Measurements from ENCODE around the gene PTDSS2. TPM values are rescaled to one million over a fixed set of nuclear protein-coding genes. Genes with fewer than 3 reads are reported as not detected.

The PTDSS2 gene
- total RNA-seq, 1 donor from 2014 or later = 50.4 TPM

DNA sequence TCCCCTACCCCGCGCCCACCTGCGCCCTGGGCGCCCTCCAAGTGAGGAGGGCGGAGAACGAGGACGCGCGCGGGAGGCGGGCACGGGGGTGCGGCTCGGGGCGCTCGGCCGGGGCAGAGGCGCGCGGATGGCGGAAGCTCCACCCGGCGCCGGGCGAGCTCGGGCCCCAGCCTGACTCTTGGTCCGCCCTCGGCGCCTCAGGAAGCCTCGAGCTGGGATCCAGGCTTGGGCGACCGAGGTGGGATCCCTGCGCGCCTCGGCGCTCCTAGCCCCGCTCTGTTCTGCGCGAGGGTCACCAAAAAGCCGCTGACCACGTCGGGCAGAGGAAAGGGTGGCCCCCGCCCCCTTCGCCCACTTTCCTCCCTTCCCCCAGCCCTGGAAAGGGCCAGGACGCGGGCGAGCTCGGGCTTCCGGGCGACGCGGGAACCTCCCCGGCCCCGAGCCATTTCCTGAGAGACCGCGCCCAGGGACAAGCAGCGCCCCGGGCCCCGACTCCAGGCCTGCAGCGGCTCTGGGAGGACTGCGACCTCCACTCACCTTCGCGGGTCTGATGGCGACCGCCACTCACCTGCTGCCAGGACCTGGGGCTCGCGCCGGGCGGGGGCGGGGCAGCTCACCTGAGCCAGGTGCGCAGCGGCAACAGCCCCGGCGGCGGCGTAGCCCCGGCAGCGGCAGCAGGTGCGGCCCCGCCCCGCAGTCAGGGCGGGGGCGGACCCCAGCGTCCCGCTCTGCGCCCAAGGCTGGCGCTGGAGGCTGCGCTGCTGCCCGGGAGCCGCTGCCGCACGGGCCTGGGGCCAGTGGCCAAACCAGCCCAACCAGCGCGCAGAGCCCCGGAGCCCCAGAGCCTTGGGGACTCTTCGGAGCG is 33.1 kb upstream of the PTDSS2 start:
- Mint-ChIP-seq H3K27ac (no peak overlapping the region), H3K4me3 (ENCODE audit: low read depth) (peak overlapping the region; percentile 77), H3K9me3 (ENCODE audit: low read depth) (no peaks in the 10 kb centered on the region), H3K27me3 (peaks cover 9% of the 10 kb centered on the region), H3K4me1 (ENCODE audit: low read depth) (peaks cover 7% of the 10 kb centered on the region), H3K36me3 (ENCODE audit: insufficient read depth) (no peaks in the 10 kb centered on the region)
- peak; percentile 68 for DNase-seq (ENCODE audit: low spot score, unreplicated experiment)
- TF ChIP-seq, protein P1, sequence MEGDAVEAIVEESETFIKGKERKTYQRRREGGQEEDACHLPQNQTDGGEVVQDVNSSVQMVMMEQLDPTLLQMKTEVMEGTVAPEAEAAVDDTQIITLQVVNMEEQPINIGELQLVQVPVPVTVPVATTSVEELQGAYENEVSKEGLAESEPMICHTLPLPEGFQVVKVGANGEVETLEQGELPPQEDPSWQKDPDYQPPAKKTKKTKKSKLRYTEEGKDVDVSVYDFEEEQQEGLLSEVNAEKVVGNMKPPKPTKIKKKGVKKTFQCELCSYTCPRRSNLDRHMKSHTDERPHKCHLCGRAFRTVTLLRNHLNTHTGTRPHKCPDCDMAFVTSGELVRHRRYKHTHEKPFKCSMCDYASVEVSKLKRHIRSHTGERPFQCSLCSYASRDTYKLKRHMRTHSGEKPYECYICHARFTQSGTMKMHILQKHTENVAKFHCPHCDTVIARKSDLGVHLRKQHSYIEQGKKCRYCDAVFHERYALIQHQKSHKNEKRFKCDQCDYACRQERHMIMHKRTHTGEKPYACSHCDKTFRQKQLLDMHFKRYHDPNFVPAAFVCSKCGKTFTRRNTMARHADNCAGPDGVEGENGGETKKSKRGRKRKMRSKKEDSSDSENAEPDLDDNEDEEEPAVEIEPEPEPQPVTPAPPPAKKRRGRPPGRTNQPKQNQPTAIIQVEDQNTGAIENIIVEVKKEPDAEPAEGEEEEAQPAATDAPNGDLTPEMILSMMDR (IDR thresholded peaks at IDR 0.05; ENCODE audit: unreplicated experiment) = no peak

DNA sequence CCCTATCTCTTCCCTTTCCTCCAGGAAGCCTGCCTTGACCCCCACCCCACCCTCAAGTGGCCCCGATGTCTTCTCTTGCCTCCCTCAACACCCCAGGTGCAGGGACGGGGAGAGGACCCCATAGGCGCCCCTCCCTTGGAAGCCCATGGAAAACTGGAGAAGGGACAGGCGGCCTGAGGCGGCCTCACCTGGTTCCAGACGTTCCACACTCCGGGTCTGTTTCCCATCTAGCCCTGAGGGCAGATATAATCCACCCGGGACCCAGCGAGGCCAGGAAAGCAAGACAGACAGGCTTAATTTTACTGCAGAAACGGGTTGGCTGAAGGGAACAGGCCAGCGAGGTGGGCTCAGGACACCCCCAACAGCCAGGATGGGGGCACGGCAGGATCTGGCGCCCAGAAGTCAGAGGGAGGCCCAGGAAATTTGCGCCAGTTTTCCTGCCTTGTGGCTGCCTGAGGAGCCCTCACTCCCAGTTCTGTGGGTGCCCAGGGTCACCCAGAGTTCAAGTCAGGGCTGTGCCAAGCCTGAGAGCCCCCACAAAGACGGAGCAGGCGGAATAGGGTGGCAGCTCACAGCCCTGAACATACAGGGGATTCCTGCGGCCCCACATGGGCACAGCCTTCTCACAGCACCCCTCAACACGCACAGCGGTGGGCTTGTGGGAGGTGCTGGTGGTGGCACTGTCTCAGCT is 32.3 kb upstream of the PTDSS2 start:
- DNase-seq (ENCODE audit: low spot score, unreplicated experiment) = no peak
- Mint-ChIP-seq H3K4me3 (ENCODE audit: low read depth) (peak overlapping the region; percentile 69), H3K36me3 (ENCODE audit: insufficient read depth) (no peaks in the 10 kb centered on the region), H3K27ac (peak overlapping the region; percentile 86), H3K4me1 (ENCODE audit: low read depth) (peaks cover 7% of the 10 kb centered on the region), H3K9me3 (ENCODE audit: low read depth) (no peaks in the 10 kb centered on the region), H3K27me3 (peaks cover 14% of the 10 kb centered on the region)
- TF ChIP-seq, protein P1 (IDR thresholded peaks at IDR 0.05; ENCODE audit: unreplicated experiment) = no peak

DNA sequence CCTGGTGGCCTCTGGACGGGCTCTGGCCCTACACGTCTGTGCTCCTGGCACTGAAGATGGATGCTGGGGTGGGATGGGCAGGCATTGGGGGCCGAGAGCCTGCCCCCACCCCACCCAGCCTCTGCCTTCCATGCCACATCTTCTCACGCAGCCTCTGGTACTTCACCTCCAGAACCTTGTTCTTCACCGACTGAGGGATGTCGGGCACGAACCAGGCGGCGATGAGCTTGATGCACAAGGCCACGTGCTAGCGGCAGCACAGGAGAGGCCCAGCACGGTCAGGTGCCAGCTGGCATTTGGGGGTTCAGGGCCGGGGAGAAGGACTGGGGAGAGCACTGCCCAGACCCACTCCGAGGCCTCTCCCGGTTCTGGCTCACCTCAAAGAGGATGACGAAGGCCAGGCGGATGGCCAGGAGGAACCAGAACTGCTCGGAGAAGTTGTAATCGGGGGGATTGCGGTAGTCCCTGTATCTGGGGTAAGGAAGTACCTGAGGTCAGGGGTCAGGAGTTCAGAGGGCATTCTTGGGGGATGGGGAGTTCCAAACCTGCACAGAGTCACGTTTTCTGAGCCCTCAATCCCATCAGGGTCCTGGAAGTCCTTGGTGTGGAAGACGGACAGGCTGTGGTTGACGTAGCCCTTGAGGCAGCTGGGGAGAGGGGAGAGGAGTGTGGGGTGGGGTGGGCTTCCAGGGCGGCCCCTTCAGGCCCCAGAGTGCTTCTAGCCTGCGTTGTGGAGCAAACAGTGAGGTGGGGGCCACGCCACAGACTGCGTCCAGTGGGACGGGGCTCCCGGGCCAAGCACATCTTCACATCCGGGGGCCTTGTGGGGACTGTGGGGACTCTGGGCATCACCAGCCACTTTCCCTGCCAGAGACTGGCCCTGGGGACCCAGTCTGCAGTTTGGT is 31.5 kb upstream of the PTDSS2 start:
- Mint-ChIP-seq H3K9me3 (ENCODE audit: low read depth) (no peaks in the 10 kb centered on the region), H3K4me3 (ENCODE audit: low read depth) (no peak overlapping the region), H3K4me1 (ENCODE audit: low read depth) (peaks cover 7% of the 10 kb centered on the region), H3K27ac (no peak overlapping the region), H3K36me3 (ENCODE audit: insufficient read depth) (no peaks in the 10 kb centered on the region), H3K27me3 (peaks cover 14% of the 10 kb centered on the region)
- DNase-seq (ENCODE audit: low spot score, unreplicated experiment) = no peak
- TF ChIP-seq, protein P1 (IDR thresholded peaks at IDR 0.05; ENCODE audit: unreplicated experiment) = no peak

DNA sequence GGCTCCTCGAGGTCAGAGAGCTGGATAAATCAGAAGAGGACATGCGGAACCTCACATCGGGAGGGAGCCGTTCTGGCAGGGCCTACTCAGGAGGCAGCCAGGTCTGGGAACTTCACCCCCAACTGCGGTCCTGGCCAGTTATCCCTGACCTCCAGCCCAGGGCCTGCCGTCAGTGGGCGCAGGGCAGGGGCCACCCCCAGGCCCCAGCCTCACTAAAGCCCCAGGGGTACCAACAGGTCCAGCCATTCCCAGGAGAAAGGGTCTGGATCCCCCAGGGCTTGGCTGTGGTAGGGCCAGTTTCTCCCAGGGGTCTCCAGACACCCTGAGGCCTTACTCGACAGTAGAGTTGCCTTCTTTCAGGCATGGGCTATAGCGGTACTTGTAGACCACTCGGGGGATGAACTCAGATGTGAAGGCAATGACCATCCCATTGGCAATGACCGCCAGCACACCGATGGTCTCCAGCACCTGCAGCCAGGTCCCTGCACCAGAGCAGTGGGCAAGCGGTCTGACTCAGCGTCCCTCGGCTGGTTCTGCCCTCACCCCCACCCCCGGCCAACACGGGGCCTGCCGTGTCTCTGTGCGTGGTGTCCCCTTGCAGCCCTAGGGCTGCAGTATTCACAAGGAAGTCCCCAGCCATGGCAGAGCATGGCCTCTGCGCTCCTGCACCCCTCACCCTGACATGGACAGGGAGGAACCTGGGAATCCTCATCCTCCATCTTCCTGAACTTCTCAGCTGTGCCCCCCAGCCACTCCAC is 30.7 kb upstream of the PTDSS2 start:
- Mint-ChIP-seq H3K4me1 (ENCODE audit: low read depth) (peaks cover 7% of the 10 kb centered on the region), H3K27ac (no peak overlapping the region), H3K4me3 (ENCODE audit: low read depth) (no peak overlapping the region), H3K27me3 (peaks cover 20% of the 10 kb centered on the region), H3K36me3 (ENCODE audit: insufficient read depth) (no peaks in the 10 kb centered on the region), H3K9me3 (ENCODE audit: low read depth) (no peaks in the 10 kb centered on the region)
- DNase-seq (ENCODE audit: low spot score, unreplicated experiment) = no peak
- TF ChIP-seq, protein P1 (IDR thresholded peaks at IDR 0.05; ENCODE audit: unreplicated experiment) = no peak
